SU-DHL-6 (cell line): ENCODE results near the gene MCAM.

Experiments
- CTCF ChIP-seq: fragments of 200-600 bp; sonication (generic); IDR thresholded peaks from one replicate; pipeline ENCODE4 v1.5.1; 2017; ENCODE audit warnings: antibody characterized with exemption, mild to moderate bottlenecking, low read length, moderate library complexity; ENCODE audit not compliant: insufficient read depth, poor library complexity, severe bottlenecking
- EZH2phosphoT487 ChIP-seq: fragments of 200-600 bp; sonication (generic), shearing (Covaris generic); conservative IDR thresholded peaks from 2 replicates; pipeline ENCODE4 v1.6.1; 2018; ENCODE audit warnings: mild to moderate bottlenecking, antibody characterized with exemption, low read length, moderate library complexity, mixed read lengths

DNA sequence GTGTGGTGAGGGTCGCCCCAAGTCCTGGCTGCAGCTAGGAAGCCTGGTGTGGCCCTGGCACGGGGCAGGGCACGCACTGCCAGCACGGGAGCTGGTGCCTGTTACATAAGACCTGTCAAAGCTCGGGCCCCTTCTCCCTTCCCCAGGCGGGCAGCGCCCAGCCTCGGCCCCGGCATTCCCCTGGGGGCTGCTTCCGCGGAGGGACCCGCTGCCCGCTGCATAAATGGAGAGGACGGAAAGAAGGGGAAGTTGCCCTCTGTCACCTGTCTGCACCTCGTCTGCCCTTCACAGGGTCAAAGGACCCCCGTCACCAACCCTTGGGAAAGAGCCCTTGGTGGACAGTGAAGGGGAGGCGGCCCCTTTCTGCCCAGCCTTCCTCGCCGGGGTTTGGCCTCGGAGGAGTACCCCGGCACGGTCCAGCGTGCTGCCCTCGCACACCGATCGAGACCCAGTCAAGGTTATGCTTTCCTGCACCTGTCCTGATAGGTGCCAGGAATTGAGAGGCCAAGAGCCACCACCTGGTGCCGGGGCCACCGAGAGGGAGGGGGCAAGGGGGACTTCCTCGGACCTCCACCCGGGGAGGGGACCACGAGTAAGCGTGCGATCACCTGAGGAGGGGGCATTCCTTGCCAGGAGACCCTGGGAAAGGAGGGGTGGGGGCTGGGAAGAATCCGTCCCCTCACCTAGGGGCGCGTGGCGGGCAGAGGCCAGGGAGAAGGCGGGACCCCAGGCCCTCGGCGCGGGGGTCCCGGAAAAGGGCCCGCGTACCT is 46.3 kb upstream of the MCAM start:
- no peak for TF ChIP-seq CTCF
- TF ChIP-seq EZH2phosphoT487, result no peak
